Progenitor cell of endocrine pancreas (in vitro differentiated cells): ENCODE results near the gene HNRNPU. TPM values are rescaled to one million over a fixed set of nuclear protein-coding genes. Genes with fewer than 3 reads are reported as not detected.

Source experiments
- DNase-seq: peaks from one replicate; pipeline ENCODE4 v3.0.0; 2021; ENCODE audit warnings: low spot score; ENCODE audit not compliant: unreplicated experiment
- H3K27ac Mint-ChIP-seq: 2 replicates; pipeline ENCODE4 v1.8.0; 2021; ENCODE audit warnings: mild to moderate bottlenecking, moderate library complexity, mixed read lengths
- H3K27me3 Mint-ChIP-seq: 2 replicates; pipeline ENCODE4 v1.8.0; 2021; ENCODE audit warnings: mixed read lengths
- H3K36me3 Mint-ChIP-seq: 2 replicates; pipeline ENCODE4 v1.8.0; 2022; ENCODE audit warnings: mixed read lengths; ENCODE audit not compliant: insufficient read depth
- H3K4me1 Mint-ChIP-seq: 2 replicates; pipeline ENCODE4 v1.8.0; 2021; ENCODE audit warnings: low read depth, mixed read lengths
- H3K4me3 Mint-ChIP-seq: 2 replicates; pipeline ENCODE4 v1.8.0; 2021; ENCODE audit warnings: low read depth, mild to moderate bottlenecking, moderate library complexity, mixed read lengths
- H3K9me3 Mint-ChIP-seq: 2 replicates; pipeline ENCODE4 v1.8.0; 2021; ENCODE audit warnings: low read depth, mixed read lengths
- total RNA-seq: library from RNA; stranded (reverse); gene quantifications from 2 replicates; pipeline ENCODE4 v1.2.1, GENCODE V29; 2021
- TF ChIP-seq, protein P1 (sequence below): fragments of 200-600 bp; sonication (generic); IDR thresholded peaks from one replicate; pipeline ENCODE4 v1.5.0; 2021; ENCODE audit warnings: antibody characterized with exemption, mild to moderate bottlenecking; ENCODE audit not compliant: unreplicated experiment

The HNRNPU gene
- total RNA-seq, 1 donor from 2014 or later: 526 TPM

DNA sequence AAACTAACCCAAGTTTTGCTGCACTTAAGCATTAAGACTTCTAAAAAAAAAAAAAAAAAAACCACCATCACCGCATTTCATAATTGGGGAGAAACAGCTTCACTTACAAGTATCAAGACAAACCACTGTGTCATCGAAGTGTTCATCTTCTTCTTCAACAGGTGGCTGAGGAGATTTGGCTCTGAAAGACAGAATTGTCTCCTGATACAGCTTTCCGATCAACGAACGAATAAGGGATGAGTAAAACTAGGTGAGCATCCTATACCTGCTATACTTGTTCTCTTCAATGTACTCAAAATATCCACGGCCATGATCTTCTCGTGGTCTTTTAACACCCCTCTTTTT, 2.0 kb downstream of the HNRNPU start:
- H3K27me3 Mint-ChIP-seq: no peaks in the 10 kb centered on the region
- peak overlapping the region; percentile 96 for H3K27ac Mint-ChIP-seq
- H3K36me3 Mint-ChIP-seq: peaks cover 34% of the 10 kb centered on the region
- no peak for DNase-seq
- peaks cover 36% of the 10 kb centered on the region for H3K4me1 Mint-ChIP-seq
- peak overlapping the region; percentile 86 for H3K4me3 Mint-ChIP-seq
- no peaks in the 10 kb centered on the region for H3K9me3 Mint-ChIP-seq
- TF ChIP-seq, protein P1, sequence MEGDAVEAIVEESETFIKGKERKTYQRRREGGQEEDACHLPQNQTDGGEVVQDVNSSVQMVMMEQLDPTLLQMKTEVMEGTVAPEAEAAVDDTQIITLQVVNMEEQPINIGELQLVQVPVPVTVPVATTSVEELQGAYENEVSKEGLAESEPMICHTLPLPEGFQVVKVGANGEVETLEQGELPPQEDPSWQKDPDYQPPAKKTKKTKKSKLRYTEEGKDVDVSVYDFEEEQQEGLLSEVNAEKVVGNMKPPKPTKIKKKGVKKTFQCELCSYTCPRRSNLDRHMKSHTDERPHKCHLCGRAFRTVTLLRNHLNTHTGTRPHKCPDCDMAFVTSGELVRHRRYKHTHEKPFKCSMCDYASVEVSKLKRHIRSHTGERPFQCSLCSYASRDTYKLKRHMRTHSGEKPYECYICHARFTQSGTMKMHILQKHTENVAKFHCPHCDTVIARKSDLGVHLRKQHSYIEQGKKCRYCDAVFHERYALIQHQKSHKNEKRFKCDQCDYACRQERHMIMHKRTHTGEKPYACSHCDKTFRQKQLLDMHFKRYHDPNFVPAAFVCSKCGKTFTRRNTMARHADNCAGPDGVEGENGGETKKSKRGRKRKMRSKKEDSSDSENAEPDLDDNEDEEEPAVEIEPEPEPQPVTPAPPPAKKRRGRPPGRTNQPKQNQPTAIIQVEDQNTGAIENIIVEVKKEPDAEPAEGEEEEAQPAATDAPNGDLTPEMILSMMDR: no peak

DNA sequence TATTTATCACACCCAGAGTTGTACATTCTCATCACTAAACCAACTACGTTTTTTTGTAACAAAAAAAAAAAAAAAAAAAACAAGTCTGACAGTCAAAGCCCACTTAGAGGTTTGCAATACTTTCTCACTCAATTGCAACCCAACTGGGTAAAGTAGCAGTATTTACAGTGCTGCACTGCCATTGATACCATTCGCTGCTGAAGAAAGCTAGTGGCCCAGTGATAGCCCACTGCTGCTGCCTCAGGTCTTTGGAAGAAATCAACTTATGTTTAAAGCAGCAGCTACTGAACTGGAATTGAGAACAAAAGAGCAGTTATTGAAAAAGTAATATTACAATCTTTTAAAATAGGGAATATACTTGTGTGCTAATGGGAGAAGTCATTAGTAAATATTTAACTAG, 2.7 kb downstream of the HNRNPU start:
- Mint-ChIP-seq H3K4me1 (peaks cover 34% of the 10 kb centered on the region), H3K4me3 (peak overlapping the region; percentile 86), H3K27me3 (no peaks in the 10 kb centered on the region), H3K27ac (peak overlapping the region; percentile 64), H3K36me3 (peaks cover 38% of the 10 kb centered on the region), H3K9me3 (no peaks in the 10 kb centered on the region)
- DNase-seq: no peak
- TF ChIP-seq, protein P1: no peak

DNA sequence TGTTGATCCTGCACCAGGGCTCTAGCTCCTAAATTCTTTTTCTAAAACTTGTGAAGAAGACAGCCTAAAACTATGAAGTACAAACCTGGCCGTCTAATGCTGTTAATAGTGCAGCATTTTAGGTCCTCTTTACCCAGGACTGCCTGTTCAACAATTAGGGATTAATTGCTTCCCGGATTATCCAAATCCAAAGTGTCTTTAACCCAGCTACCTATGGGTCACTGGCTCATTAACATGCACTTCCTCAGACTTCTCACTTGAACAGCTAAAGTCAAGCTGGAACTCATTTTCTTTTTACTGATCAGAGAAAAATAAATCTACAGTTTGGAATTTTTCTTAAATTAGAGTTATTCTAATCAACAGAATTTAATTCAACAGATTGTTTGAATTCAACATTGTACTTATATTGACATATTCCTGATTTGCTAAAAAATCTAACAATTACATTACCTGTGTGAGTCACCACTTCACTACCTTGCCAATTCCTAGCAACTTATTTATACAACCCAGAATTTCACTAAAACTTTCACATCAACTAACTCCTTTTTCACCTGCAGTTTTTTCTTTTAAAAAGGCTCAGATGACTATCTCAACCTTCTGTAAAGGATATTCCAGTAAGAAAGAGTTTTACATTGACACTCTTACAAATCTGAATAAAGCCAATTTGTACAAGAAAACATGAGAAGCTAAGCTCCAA, 3.3 kb downstream of the HNRNPU start:
- H3K36me3 Mint-ChIP-seq: peaks cover 43% of the 10 kb centered on the region
- no peaks in the 10 kb centered on the region for H3K27me3 Mint-ChIP-seq
- peaks cover 32% of the 10 kb centered on the region for H3K4me1 Mint-ChIP-seq
- TF ChIP-seq, protein P1: no peak
- no peak for DNase-seq
- H3K9me3 Mint-ChIP-seq: no peaks in the 10 kb centered on the region
- peak overlapping the region; percentile 64 for H3K27ac Mint-ChIP-seq
- peak overlapping the region; percentile 86 for H3K4me3 Mint-ChIP-seq

DNA sequence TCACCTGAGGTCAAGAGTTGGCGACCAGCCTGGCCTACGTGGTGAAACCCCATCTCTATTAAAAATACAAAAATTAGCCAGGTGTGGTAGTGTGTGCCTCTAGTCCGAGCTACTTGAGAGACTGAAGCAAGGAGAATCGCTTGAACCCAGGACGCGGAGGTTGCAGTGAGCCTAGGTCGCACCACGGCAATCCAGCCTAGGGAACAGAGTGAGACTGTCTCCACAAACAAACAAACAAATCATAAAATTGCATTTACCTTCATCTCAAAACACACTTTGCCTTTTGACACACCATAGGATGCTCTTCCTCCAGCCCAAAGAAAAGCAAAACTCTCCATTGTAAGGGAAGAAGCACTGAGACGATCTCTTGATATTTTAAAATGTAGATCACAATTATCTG, 4.3 kb downstream of the HNRNPU start:
- Mint-ChIP-seq H3K4me3 (peak overlapping the region; percentile 86), H3K4me1 (peaks cover 28% of the 10 kb centered on the region), H3K27ac (peak overlapping the region; percentile 59), H3K36me3 (peaks cover 50% of the 10 kb centered on the region), H3K9me3 (no peaks in the 10 kb centered on the region), H3K27me3 (no peaks in the 10 kb centered on the region)
- DNase-seq: no peak
- TF ChIP-seq, protein P1: no peak

DNA sequence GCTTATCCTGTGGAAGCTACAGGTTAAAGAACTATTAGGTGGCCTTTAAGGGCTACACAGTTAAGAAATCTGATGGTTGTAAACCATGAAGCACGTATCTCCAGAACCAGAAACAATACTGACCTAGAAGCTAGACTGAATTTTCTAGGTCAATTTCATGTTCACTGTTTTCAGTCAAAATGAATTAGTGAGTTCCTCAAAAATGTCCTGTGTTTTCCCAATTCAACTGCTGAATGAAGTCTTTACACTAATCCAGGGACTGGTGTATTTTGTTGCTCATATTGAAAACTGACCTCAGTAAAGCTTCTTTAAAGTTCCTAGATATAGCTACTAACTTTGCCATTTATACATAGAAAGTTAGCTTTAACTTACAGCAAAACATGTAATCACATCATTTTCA, 6.0 kb downstream of the HNRNPU start:
- Mint-ChIP-seq H3K36me3 (peaks cover 59% of the 10 kb centered on the region), H3K9me3 (no peaks in the 10 kb centered on the region), H3K4me1 (peaks cover 25% of the 10 kb centered on the region), H3K27me3 (no peaks in the 10 kb centered on the region), H3K27ac (peak overlapping the region; percentile 11), H3K4me3 (no peak overlapping the region)
- TF ChIP-seq, protein P1: no peak
- no peak for DNase-seq
